Central memory CD8-positive, alpha-beta T cell (primary cell): ENCODE measurements around the gene EXOC3L4.

Experiments
- ATAC-seq: fragments of 150-1000 bp; cut with Tn5 transposase; replicated peaks from 2 replicates; pipeline ENCODE4 v1.10.0; 2022; ENCODE audit warnings: mild to moderate bottlenecking, moderate FRiP score, moderate number of reproducible peaks; ENCODE audit not compliant: poor library complexity, severe bottlenecking; ENCODE audit errors: extremely low read depth
- DNase-seq, 2 donors: peaks; one replicate each; pipeline ENCODE4 v3.0.0; 2021; ENCODE audit warnings: low spot score in 2 of 2
- H3K27ac Mint-ChIP-seq: one replicate; pipeline ENCODE4 v1.8.0; 2022; ENCODE audit warnings: low read depth, mild to moderate bottlenecking, moderate library complexity, mixed read lengths
- H3K27me3 Mint-ChIP-seq: one replicate; pipeline ENCODE4 v1.8.0; 2022; ENCODE audit warnings: mixed read lengths
- H3K36me3 Mint-ChIP-seq: one replicate; pipeline ENCODE4 v1.8.0; 2022; ENCODE audit warnings: mild to moderate bottlenecking, moderate library complexity, mixed read lengths; ENCODE audit not compliant: insufficient read depth
- H3K4me1 Mint-ChIP-seq: one replicate; pipeline ENCODE4 v1.8.0; 2022; ENCODE audit warnings: mixed read lengths
- H3K4me3 Mint-ChIP-seq: one replicate; pipeline ENCODE4 v1.8.0; 2022; ENCODE audit warnings: mild to moderate bottlenecking, moderate library complexity, mixed read lengths
- H3K9me3 Mint-ChIP-seq: one replicate; pipeline ENCODE4 v1.8.0; 2022; ENCODE audit warnings: mixed read lengths

Gene EXOC3L4

DNA sequence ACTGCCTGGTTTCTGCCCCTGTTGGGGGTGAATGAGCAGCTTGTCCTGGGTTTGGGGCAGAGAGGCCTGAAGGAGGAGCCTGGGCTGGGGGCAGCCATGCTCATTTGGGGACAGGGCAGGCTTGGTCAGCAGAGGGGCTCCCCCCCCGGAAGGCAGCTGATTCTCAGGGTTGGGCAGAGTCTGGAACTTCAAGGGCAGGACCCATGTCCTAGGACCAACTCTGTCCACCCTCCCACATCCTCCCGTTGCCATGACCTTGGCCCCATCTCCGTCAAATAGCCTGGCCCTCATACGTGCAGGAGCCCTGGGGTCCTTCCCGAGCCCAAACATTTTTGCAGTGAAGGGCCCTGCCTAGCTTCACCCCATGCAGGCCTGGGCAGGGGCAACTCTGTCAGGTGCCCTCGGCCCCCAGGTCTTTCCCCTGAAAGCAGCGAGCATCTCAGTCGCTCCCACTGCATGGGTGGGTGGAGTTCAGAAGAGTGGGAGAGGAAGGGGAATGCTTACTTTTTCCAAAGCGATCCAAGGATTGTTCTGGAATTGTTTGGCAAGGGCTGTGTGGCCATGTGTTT is 61.4 kb downstream of the EXOC3L4 start:
- Mint-ChIP-seq H3K36me3 (peaks cover 3% of the 10 kb centered on the region), H3K4me3 (no peak overlapping the region), H3K4me1 (peaks cover 2% of the 10 kb centered on the region), H3K27me3 (peaks cover 14% of the 10 kb centered on the region), H3K27ac (no peak overlapping the region), H3K9me3 (no peaks in the 10 kb centered on the region)
- DNase-seq: no peak
- ATAC-seq: no peak

DNA sequence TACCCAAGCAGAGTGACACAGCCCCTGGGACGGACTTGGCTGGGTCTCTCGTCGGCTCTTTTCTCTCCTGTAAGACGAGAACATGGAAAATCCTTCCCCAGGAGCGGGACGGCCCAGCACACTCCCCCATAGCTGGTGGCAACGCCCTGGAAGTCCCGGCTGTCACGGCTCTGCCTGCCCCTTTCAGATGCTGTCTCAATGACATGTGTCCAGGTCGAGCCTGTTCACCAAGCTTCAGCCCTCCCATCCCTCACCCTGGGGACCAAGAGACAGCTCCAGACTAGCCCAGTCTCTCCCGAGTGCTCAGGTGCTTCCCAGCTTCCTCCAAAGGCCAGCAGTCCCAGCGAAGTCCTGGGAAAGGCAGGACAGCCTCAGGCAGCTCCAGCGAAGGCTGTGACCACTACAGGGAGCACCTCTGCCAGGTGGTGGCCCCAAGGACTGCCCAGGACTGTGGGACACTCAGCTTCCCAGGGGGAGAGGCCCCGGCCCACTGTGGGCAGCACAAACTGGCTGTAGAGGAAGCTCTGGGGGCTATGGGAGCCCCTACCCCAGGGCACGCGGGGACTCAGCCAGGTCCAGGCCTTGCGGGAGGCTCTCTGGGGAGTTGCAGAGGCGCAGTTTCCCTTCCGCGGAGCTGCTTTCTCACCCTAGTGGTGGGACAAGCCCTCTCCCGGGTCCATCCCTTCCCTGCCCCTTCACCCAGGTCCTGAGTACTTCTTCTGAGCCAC is 62.3 kb downstream of the EXOC3L4 start:
- ATAC-seq: no peak
- no peak overlapping the region for H3K4me3 Mint-ChIP-seq

DNA sequence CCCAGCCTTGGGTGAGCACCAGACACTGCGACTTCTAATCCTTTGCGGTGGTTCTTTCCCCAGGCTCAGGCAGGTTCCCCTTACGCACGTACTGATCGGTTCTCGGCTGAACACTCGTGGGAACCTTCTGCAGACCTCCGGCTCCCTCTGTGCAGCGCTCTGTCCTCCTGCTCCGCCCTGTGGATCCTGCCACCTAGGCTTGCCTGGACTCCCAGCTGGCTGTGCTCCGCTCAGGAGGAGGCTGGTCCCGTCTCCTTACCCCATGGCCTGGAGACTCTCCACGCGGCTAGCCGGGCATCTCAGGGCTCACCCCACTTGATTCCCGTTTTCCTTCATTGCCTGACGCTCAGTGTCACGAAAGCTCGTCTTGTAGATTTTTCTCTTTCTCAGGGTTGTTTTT is 63.4 kb downstream of the EXOC3L4 start:
- peaks cover 4% of the 10 kb centered on the region for H3K4me1 Mint-ChIP-seq
- DNase-seq (no peak), ATAC-seq (no peak)
- no peaks in the 10 kb centered on the region for H3K9me3 Mint-ChIP-seq
- H3K27me3 Mint-ChIP-seq: no peaks in the 10 kb centered on the region
- H3K4me3 Mint-ChIP-seq: no peak overlapping the region
- peaks cover 3% of the 10 kb centered on the region for H3K36me3 Mint-ChIP-seq
- H3K27ac Mint-ChIP-seq: no peak overlapping the region

More for the DNA sequence above, 62.3 kb downstream of the EXOC3L4 start:
- Mint-ChIP-seq H3K4me1 (peaks cover 4% of the 10 kb centered on the region), H3K9me3 (no peaks in the 10 kb centered on the region), H3K36me3 (peaks cover 3% of the 10 kb centered on the region), H3K27me3 (peaks cover 4% of the 10 kb centered on the region), H3K27ac (no peak overlapping the region)
- DNase-seq: no peak

DNA sequence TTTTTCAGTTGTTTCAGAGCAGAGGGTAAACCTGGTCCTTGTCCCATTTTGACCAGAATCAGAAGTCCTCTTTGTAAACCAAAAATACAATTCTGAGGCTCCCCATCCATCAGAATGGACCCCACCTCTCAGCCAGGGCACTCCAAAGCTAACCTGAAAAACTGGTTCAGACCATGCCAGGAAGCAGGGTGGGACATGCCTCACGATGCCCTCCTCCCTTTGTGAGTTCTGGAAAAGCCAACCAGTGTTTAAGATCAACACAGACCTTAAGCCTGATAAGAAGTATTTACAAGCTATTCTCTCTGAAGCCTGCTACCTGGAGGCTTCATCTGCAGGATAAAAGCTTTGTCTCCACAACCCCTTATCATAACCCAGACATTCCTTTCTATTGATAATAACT is 64.2 kb downstream of the EXOC3L4 start:
- DNase-seq: no peak
- H3K27me3 Mint-ChIP-seq: no peaks in the 10 kb centered on the region
- no peak overlapping the region for H3K4me3 Mint-ChIP-seq
- H3K4me1 Mint-ChIP-seq: peaks cover 4% of the 10 kb centered on the region
- peaks cover 3% of the 10 kb centered on the region for H3K36me3 Mint-ChIP-seq
- no peak overlapping the region for H3K27ac Mint-ChIP-seq
- no peaks in the 10 kb centered on the region for H3K9me3 Mint-ChIP-seq
- ATAC-seq: no peak
